OCI-LY3 (cell line): ENCODE data around the gene FAM83B.

Source experiments
- CTCF ChIP-seq: fragments of 200-600, 300-600 bp; sonication (generic); IDR thresholded peaks from 2 replicates; pipeline ENCODE4 v1.5.1; 2014; ENCODE audit warnings: antibody characterized with exemption, low read length, low read depth
- EZH2phosphoT487 ChIP-seq: fragments of 200-600 bp; shearing (Covaris generic); IDR thresholded peaks from 2 replicates; pipeline ENCODE4 v1.6.1; 2018; ENCODE audit warnings: antibody characterized with exemption, mixed run types, low read depth

GRCh38 chr6:54877713-54878317 lies 31.2 kb downstream of the FAM83B start:
- TF ChIP-seq CTCF (no peak), EZH2phosphoT487 (peak; percentile 77; the same call in 1 of the 2 replicates)
